PFSK-1 (cell line): Measurements from ENCODE around the gene MIPOL1.

Experiments
- FOXP2 ChIP-seq: optimal IDR thresholded peaks from 2 replicates; pipeline ENCODE3; 2011; ENCODE audit warnings: borderline replicate concordance, control low read depth, inconsistent platforms; ENCODE audit not compliant: insufficient read depth; ENCODE audit errors: extremely low read length, extremely low read depth
- POLR2AphosphoS5 ChIP-seq: IDR thresholded peaks from 2 replicates; pipeline ENCODE4 v1.6.1; 2012; ENCODE audit warnings: low read depth, mild to moderate bottlenecking, control low read depth, low read length, moderate library complexity
- REST ChIP-seq, 2 experiments: IDR thresholded peaks; 2 replicates each; pipeline versions ENCODE4 v1.6.1 to v1.8.0; 2011 to 2012; ENCODE audit warnings: low read depth in 2 of 2, low read length in 2 of 2, control low read depth in 1 of 2, inconsistent platforms in 1 of 2, mild to moderate bottlenecking in 1 of 2, moderate library complexity in 1 of 2; ENCODE audit not compliant: insufficient read depth in 1 of 2
- SIN3A ChIP-seq: IDR thresholded peaks from 2 replicates; pipeline ENCODE4 v1.6.1; 2012; ENCODE audit warnings: mild to moderate bottlenecking, low read length, moderate library complexity, borderline replicate concordance; ENCODE audit not compliant: insufficient read depth
- TAF1 ChIP-seq: IDR thresholded peaks from 2 replicates; pipeline ENCODE4 v1.6.1; 2012; ENCODE audit warnings: low read length, control low read depth, borderline replicate concordance; ENCODE audit not compliant: insufficient read depth

The MIPOL1 gene

GRCh38 chr14:37590428-37591139, 392.8 kb downstream of the MIPOL1 start:
- TF ChIP-seq POLR2AphosphoS5 (no peak), REST (IDR thresholded peaks at IDR 0.05; ENCODE audit: insufficient read depth in 1 of 2, low read depth in 2 of 2, low read length in 2 of 2) (no peak), FOXP2 (no peak), SIN3A (no peak), TAF1 (no peak)

GRCh38 chr14:37591311-37591940, 393.7 kb downstream of the MIPOL1 start:
- TF ChIP-seq REST (IDR thresholded peaks at IDR 0.05; ENCODE audit: insufficient read depth in 1 of 2, low read depth in 2 of 2, low read length in 2 of 2) (no peak), POLR2AphosphoS5 (no peak), SIN3A (no peak), FOXP2 (no peak), TAF1 (no peak)

- TF ChIP-seq REST (IDR thresholded peaks at IDR 0.05; ENCODE audit: insufficient read depth in 1 of 2, low read depth in 2 of 2, low read length in 2 of 2) (no peak), POLR2AphosphoS5 (no peak), FOXP2 (no peak), SIN3A (no peak), TAF1 (no peak)
Observed at GRCh38 chr14:37591941-37592481, 394.3 kb downstream of the MIPOL1 start.

- TF ChIP-seq REST (IDR thresholded peaks at IDR 0.05; ENCODE audit: insufficient read depth in 1 of 2, low read depth in 2 of 2, low read length in 2 of 2), result no peak
- no peak for TF ChIP-seq SIN3A
- TF ChIP-seq TAF1, result no peak
- no peak for TF ChIP-seq POLR2AphosphoS5
- no peak for TF ChIP-seq FOXP2
Observed at GRCh38 chr14:37592482-37593408, 395.0 kb downstream of the MIPOL1 start.
